Measurements from ENCODE around the gene GLYR1.

- TF ChIP-seq BHLHE40 (IDR thresholded peaks at IDR 0.05; ENCODE audit: low read length) (no peak), SIN3A (IDR thresholded peaks at IDR 0.05; ENCODE audit: borderline replicate concordance in 2 of 2, control insufficient read depth in 1 of 2, low read depth in 2 of 2, low read length in 2 of 2) (no peak), TFAP4 (CRISPR knock-in tag; IDR thresholded peaks at IDR 0.05; ENCODE audit: borderline replicate concordance) (no peak), HMGXB4 (CRISPR knock-in tag; IDR thresholded peaks at IDR 0.05) (no peak), KLF1 (tag; IDR thresholded peaks at IDR 0.05) (no peak), KAT8 (IDR thresholded peaks at IDR 0.05; ENCODE audit: low read depth) (no peak), CTCF (IDR thresholded peaks at IDR 0.05 in 2 of 3, conservative IDR thresholded peaks at IDR 0.05 in 1 of 3; ENCODE audit: insufficient read depth in 2 of 3, low read depth in 1 of 3, low read length in 3 of 3) (no peak), POLR2B (IDR thresholded peaks at IDR 0.05; ENCODE audit: low read depth, partially characterized antibody) (no peak)
These were observed 32.0 kb upstream of the GLYR1 start for GRCh38 chr16:4879049-4879448.

Data from K562 (cell line).